Uterus (tissue), 4 donors: ENCODE results near the gene EXOSC7. TPM values are rescaled to one million over a fixed set of nuclear protein-coding genes. Genes with fewer than 3 reads are reported as not detected.
"Not testable (repeated sequence)": the region's sequence is repeated elsewhere in the genome, so short reads cannot be mapped to it uniquely, and the experiment has no call there.

Experiments used
- DNase-seq, 2 donors: peaks; one replicate each; pipeline ENCODE4 v3.0.0-alpha.2; 2019 to 2020
- H3K27ac ChIP-seq, 2 donors: fragments of 200-600 bp; sonication (generic); 1 replicate in 1 of 2; 2 replicates in 1 of 2; pipeline ENCODE4 v1.5.1; 2016 to 2018
- H3K27me3 ChIP-seq, 2 donors: fragments of 200-600 bp; sonication (generic); one replicate each; pipeline ENCODE4 v1.5.1; 2018 to 2019; ENCODE audit warnings: control low read depth in 1 of 2
- H3K36me3 ChIP-seq, 2 donors: fragments of 200-600 bp; sonication (generic); one replicate each; pipeline ENCODE4 v1.5.1; 2019; ENCODE audit warnings: control low read depth in 1 of 2
- H3K4me1 ChIP-seq, 2 donors: fragments of 200-600 bp; sonication (generic); one replicate each; pipeline ENCODE4 v1.5.1; 2018 to 2019; ENCODE audit warnings: control low read depth in 1 of 2
- H3K4me3 ChIP-seq, 2 donors: fragments of 200-600 bp; sonication (generic); 1 replicate in 1 of 2; 2 replicates in 1 of 2; pipeline ENCODE4 v1.5.1; 2018 to 2019; ENCODE audit warnings: mild to moderate bottlenecking in 1 of 2
- H3K9me3 ChIP-seq, 2 donors: fragments of 200-600 bp; sonication (generic); one replicate each; pipeline ENCODE4 v1.5.1; 2019; ENCODE audit warnings: control low read depth in 1 of 2
- CTCF ChIP-seq, 4 experiments: fragments of 200-600 bp in 2 of 4; fragments of 450-650 bp in 2 of 4; sonication (generic) in 2 of 4; IDR thresholded peaks; one replicate each; pipeline ENCODE4 v1.5.1; 2016 to 2019; ENCODE audit warnings: antibody characterized with exemption in 4 of 4, mild to moderate bottlenecking in 2 of 4, moderate library complexity in 1 of 4
- POLR2A ChIP-seq, 2 donors: fragments of 450-650 bp; IDR thresholded peaks; one replicate each; pipeline ENCODE4 v1.6.1; 2016; ENCODE audit warnings: antibody characterized with exemption in 2 of 2, mild to moderate bottlenecking in 1 of 2, moderate library complexity in 1 of 2
- intact Hi-C: fragments of 100-400 bp; cut with DNase I; formaldehyde crosslinking; loops from one replicate; pipeline ENCODE4 v1.15.1; 2023; ENCODE audit warnings: low total_unique reads
- total RNA-seq, 4 donors: library from RNA; depleted of rRNA in 3 of 4; stranded (reverse); fragments of >200 nt in 3 of 4; gene quantifications; one replicate each; pipeline versions ENCODE4 v1.1.0 to v1.2.4, GENCODE V29; 2014 to 2023
- donor health status: DM: yes; HTN: yes; CAD: no.

Gene EXOSC7
- total RNA-seq, 4 donors from 2014 or later, result 2.4 to 39.2 (median 30.0) TPM

- no peaks in the 10 kb centered on the region for H3K27me3 ChIP-seq
- H3K9me3 ChIP-seq, result no peaks in the 10 kb centered on the region
- no peaks in the 10 kb centered on the region for H3K36me3 ChIP-seq
- H3K4me3 ChIP-seq, result no peak overlapping the region
- no peaks in the 10 kb centered on the region for H3K4me1 ChIP-seq
- TF ChIP-seq CTCF (IDR thresholded peaks at IDR 0.05) (no peak), POLR2A (IDR thresholded peaks at IDR 0.05) (no peak)
- DNase-seq, result no peak
- intact Hi-C loops, result no loop called here
- no peak overlapping the region for H3K27ac ChIP-seq
Measured at GRCh38 chr3:44984335-44984734, 8.3 kb downstream of the EXOSC7 start.

- H3K36me3 ChIP-seq, H3K4me3 ChIP-seq, H3K27me3 ChIP-seq, H3K4me1 ChIP-seq, H3K27ac ChIP-seq, DNase-seq, intact Hi-C loops, H3K9me3 ChIP-seq: not testable (repeated sequence)
Measured at GRCh38 chr3:44986330-44986729, 10.3 kb downstream of the EXOSC7 start.

GRCh38 chr3:44987332-44987731 lies 11.3 kb downstream of the EXOSC7 start:
- Histone ChIP-seq H3K27me3 (no peaks in the 10 kb centered on the region), H3K27ac (no peak overlapping the region), H3K9me3 (no peaks in the 10 kb centered on the region), H3K4me3 (no peak overlapping the region), H3K4me1 (no peaks in the 10 kb centered on the region), H3K36me3 (no peaks in the 10 kb centered on the region)
- no peak for DNase-seq
- intact Hi-C loops, result no loop called here
- TF ChIP-seq CTCF (IDR thresholded peaks at IDR 0.05) (no peak), POLR2A (IDR thresholded peaks at IDR 0.05) (no peak)

GRCh38 chr3:44988073-44988472 lies 12.0 kb downstream of the EXOSC7 start:
- no peak overlapping the region for H3K4me3 ChIP-seq
- TF ChIP-seq CTCF (IDR thresholded peaks at IDR 0.05), result peak in 1 of 4 experiments; percentile 21
- no peak for TF ChIP-seq POLR2A (IDR thresholded peaks at IDR 0.05)
- H3K9me3 ChIP-seq, result no peaks in the 10 kb centered on the region
- H3K27me3 ChIP-seq, result no peaks in the 10 kb centered on the region
- H3K4me1 ChIP-seq, result no peaks in the 10 kb centered on the region
- no peak for DNase-seq
- H3K27ac ChIP-seq, result no peak overlapping the region
- intact Hi-C loops, result no loop called here
- H3K36me3 ChIP-seq, result no peaks in the 10 kb centered on the region

GRCh38 chr3:44989141-44989540 lies 13.1 kb downstream of the EXOSC7 start:
- H3K9me3 ChIP-seq, result no peaks in the 10 kb centered on the region
- no peak overlapping the region for H3K4me3 ChIP-seq
- H3K36me3 ChIP-seq, result no peaks in the 10 kb centered on the region
- intact Hi-C loops, result no loop called here
- H3K27me3 ChIP-seq, result no peaks in the 10 kb centered on the region
- no peak for DNase-seq
- H3K27ac ChIP-seq, result no peak overlapping the region
- no peaks in the 10 kb centered on the region for H3K4me1 ChIP-seq
- TF ChIP-seq CTCF (IDR thresholded peaks at IDR 0.05) (no peak), POLR2A (IDR thresholded peaks at IDR 0.05) (no peak)
